NCI-H82 (cell line): ENCODE data around the gene SLC28A1.
"Not testable (repeated sequence)": the region's sequence is repeated elsewhere in the genome, so short reads cannot be mapped to it uniquely, and the experiment has no call there.

Experiments used
- DNase-seq: peaks from one replicate; lab custom pipeline; 2025; lab: John Stamatoyannopoulos, UW

SLC28A1 gene

GRCh38 chr15:84862214-84862975 lies 22.1 kb upstream of the SLC28A1 start:
- DNase-seq: no peak

GRCh38 chr15:84863565-84864443 lies 20.7 kb upstream of the SLC28A1 start:
- no peak for DNase-seq

- DNase-seq: no peak
Observed at GRCh38 chr15:84864444-84864795, 20.0 kb upstream of the SLC28A1 start.

GRCh38 chr15:84865074-84865569 lies 19.3 kb upstream of the SLC28A1 start:
- DNase-seq: no peak

- no peak for DNase-seq
Observed at GRCh38 chr15:84868037-84868880, 16.2 kb upstream of the SLC28A1 start.

- no peak for DNase-seq
Observed at GRCh38 chr15:84869510-84869909, 15.0 kb upstream of the SLC28A1 start.

GRCh38 chr15:84871428-84871985 lies 13.0 kb upstream of the SLC28A1 start:
- DNase-seq: no peak

- no peak for DNase-seq
Observed at GRCh38 chr15:84872009-84872910, 12.2 kb upstream of the SLC28A1 start.

- no peak for DNase-seq
Observed at GRCh38 chr15:84873997-84874396, 10.5 kb upstream of the SLC28A1 start.

- no peak for DNase-seq
Observed at GRCh38 chr15:84874981-84875699, 9.3 kb upstream of the SLC28A1 start.

- no peak for DNase-seq
Observed at GRCh38 chr15:84876269-84876668, 8.2 kb upstream of the SLC28A1 start.

GRCh38 chr15:84877701-84878100 lies 6.8 kb upstream of the SLC28A1 start:
- not testable (repeated sequence) for DNase-seq

- DNase-seq: peak; percentile 67
Observed at GRCh38 chr15:84878504-84878903, 6.0 kb upstream of the SLC28A1 start.

GRCh38 chr15:84879088-84879780 lies 5.2 kb upstream of the SLC28A1 start:
- no peak for DNase-seq

GRCh38 chr15:84880007-84880406 lies 4.5 kb upstream of the SLC28A1 start:
- no peak for DNase-seq

GRCh38 chr15:84880822-84881519 lies 3.5 kb upstream of the SLC28A1 start:
- DNase-seq: no peak

GRCh38 chr15:84881520-84881830 lies 3.0 kb upstream of the SLC28A1 start:
- DNase-seq: no peak

- DNase-seq: no peak
Observed at GRCh38 chr15:84883466-84883865, 996 bp upstream of the SLC28A1 start.

GRCh38 chr15:84885801-84886200 lies 1.3 kb downstream of the SLC28A1 start:
- DNase-seq: no peak
